Measurements from ENCODE around the gene TBX1. TPM values are rescaled to one million over a fixed set of nuclear protein-coding genes. Genes with fewer than 3 reads are reported as not detected.

TBX1 gene
- total and polyA plus RNA-seq, 2 of the 13 experiments (the other 11 are each of a cell fraction or from before 2014, with no cell fraction given) = not detected

DNA sequence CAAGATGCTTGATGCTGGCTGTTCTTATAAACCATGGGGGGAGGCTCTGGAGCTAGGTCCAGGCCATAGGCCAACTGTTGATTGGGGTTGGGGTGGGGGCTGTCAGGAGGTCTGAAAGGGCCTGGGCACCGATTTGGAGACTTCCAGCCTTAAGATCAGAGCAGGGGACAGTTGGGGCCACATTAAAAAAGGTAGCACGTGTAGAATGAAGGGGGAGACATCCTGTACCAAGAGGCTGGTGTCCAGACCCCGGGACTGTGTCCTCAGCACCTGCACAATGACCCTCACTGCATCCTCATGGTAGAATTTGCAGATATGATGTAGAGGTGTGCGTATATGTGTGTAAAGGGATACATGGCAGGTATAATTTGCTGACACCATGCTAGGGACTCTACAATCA, 12.4 kb upstream of the TBX1 start (continued):
- TF ChIP-seq, protein P1, sequence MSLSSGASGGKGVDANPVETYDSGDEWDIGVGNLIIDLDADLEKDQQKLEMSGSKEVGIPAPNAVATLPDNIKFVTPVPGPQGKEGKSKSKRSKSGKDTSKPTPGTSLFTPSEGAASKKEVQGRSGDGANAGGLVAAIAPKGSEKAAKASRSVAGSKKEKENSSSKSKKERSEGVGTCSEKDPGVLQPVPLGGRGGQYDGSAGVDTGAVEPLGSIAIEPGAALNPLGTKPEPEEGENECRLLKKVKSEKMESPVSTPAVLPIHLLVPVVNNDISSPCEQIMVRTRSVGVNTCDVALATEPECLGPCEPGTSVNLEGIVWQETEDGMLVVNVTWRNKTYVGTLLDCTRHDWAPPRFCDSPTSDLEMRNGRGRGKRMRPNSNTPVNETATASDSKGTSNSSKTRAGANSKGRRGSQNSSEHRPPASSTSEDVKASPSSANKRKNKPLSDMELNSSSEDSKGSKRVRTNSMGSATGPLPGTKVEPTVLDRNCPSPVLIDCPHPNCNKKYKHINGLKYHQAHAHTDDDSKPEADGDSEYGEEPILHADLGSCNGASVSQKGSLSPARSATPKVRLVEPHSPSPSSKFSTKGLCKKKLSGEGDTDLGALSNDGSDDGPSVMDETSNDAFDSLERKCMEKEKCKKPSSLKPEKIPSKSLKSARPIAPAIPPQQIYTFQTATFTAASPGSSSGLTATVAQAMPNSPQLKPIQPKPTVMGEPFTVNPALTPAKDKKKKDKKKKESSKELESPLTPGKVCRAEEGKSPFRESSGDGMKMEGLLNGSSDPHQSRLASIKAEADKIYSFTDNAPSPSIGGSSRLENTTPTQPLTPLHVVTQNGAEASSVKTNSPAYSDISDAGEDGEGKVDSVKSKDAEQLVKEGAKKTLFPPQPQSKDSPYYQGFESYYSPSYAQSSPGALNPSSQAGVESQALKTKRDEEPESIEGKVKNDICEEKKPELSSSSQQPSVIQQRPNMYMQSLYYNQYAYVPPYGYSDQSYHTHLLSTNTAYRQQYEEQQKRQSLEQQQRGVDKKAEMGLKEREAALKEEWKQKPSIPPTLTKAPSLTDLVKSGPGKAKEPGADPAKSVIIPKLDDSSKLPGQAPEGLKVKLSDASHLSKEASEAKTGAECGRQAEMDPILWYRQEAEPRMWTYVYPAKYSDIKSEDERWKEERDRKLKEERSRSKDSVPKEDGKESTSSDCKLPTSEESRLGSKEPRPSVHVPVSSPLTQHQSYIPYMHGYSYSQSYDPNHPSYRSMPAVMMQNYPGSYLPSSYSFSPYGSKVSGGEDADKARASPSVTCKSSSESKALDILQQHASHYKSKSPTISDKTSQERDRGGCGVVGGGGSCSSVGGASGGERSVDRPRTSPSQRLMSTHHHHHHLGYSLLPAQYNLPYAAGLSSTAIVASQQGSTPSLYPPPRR (CRISPR knock-in tag; IDR thresholded peaks at IDR 0.05; ENCODE audit: borderline replicate concordance) = no peak
- TF ChIP-seq ZNF451 (CRISPR knock-in tag; IDR thresholded peaks at IDR 0.05) = no peak

- ChIA-PET CTCF (ENCODE audit: low intra/inter-chr PET ratio, low total read pairs) (no interaction called here), POLR2A (no interaction called here)
- H2AFZ ChIP-seq (ENCODE audit: low read length) = no peak overlapping the region
- FAIRE-seq = no peak
- in situ Hi-C loops (cut with HindIII; ENCODE audit: extremely low pct_ligation_motif_present, low pct_unique_long_range_greater_than_20kb) (no loop called here), intact Hi-C loops (cut with micrococcal nuclease; ENCODE audit: unreplicated experiment) (no loop called here)
- WGBS (ENCODE audit: low lambda C conversion rate) = 0% methylated on average over 4 of the region's 15 CpGs
- TF ChIP-seq NKX3-1 (CRISPR knock-in tag; IDR thresholded peaks at IDR 0.05) (no peak), ZNF20 (CRISPR knock-in tag; IDR thresholded peaks at IDR 0.05) (no peak), ZNF576 (CRISPR knock-in tag; IDR thresholded peaks at IDR 0.05) (no peak)
- H3K79me2 ChIP-seq (ENCODE audit: insufficient read depth, low read length) = no peaks in the 10 kb centered on the region
- no peaks in the 10 kb centered on the region for H4K20me1 ChIP-seq (ENCODE audit: insufficient read depth, low read length)
- BruUV-seq (replicated peaks) = no TSS peak
- no peak overlapping the region for H3K4me3 ChIP-seq (replicated peaks in 1 of 3; ENCODE audit: insufficient read depth in 1 of 3, low read depth in 2 of 3, low read length in 3 of 3)
- H3K27me3 ChIP-seq (ENCODE audit: control insufficient read depth in 1 of 2, insufficient read depth in 2 of 2, low read length in 2 of 2) = peaks cover 29 to 95% of the 10 kb centered on the region in 2 experiments
- 0 out of 2 replicates have a peak, but pooled peaks cover 6% of the 10 kb centered on the region for H3K4me1 ChIP-seq (ENCODE audit: insufficient read depth, low read length)
- no peak overlapping the region for H3K27ac ChIP-seq (ENCODE audit: extremely low read length, insufficient read depth, low read length)
- ATAC-seq = no peak
- H3K9ac ChIP-seq (ENCODE audit: insufficient read depth, low read depth, low read length) = no peak overlapping the region
- no peak overlapping the region for H3K4me2 ChIP-seq (ENCODE audit: low read depth, low read length)
- H3K36me3 ChIP-seq (replicated peaks in 1 of 2; ENCODE audit: control insufficient read depth in 1 of 2, insufficient read depth in 2 of 2, low read length in 2 of 2) = no peaks in the 10 kb centered on the region
- no peak for DNase-seq (ENCODE audit: low spot score)
- no peaks in the 10 kb centered on the region for H3K9me3 ChIP-seq (ENCODE audit: low read length)
These were observed 11.4 kb upstream of the TBX1 start for GRCh38 chr22:19748991-19749664.
